ENCODE measurements around the gene SHC3. TPM values are rescaled to one million over a fixed set of nuclear protein-coding genes. Genes with fewer than 3 reads are reported as not detected.

The SHC3 gene
- total and polyA plus RNA-seq, 2 donors from 2014 or later, result 0.95 to 1.5 TPM

DNA sequence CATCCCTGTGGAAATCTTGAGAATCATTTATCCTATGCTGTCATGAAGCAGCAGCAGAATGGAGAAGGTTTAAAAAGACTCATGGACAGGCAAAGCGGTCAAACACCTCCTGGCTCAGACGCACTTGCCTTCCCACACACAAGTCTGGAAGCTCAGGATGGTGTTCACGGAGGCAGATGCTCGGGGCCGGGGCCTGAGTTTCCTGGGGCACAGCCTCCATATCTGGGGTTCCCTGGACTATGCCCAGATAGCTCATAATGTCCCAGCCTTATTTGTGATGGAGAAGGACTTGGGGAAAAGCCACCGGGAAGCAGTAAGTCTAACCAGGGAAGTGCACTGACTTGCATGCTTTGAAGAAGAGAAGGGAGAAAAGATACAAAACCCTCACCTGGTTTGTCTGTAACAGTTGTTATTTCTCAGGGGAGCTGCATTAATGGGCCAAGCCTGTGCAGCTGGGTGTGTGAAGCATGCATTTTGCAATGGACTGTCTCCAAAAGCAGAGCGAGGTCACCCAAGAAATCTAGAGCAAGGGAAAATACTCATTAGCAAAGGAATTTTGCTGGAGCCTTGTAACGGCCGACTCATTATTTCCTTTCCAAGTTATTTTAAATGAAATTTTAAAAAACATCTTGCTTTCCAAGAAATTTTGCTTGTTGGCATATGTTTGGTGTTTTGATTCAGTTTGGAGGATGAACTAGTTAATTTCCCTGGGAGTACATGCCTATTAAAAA, 184.0 kb downstream of the SHC3 start:
- Histone ChIP-seq H3K4me3 (ENCODE audit: low read length in 3 of 3) (peak overlapping the region; percentile 25 to 85 (median 73)), H3K36me3 (ENCODE audit: control insufficient read depth in 2 of 3, insufficient read depth in 3 of 3, low read length in 3 of 3) (peaks cover 0 to 2% (median 0%) of the 10 kb centered on the region in 3 donors), H3K27me3 (ENCODE audit: control insufficient read depth, insufficient read depth, low read length) (no peaks in the 10 kb centered on the region), H3K9ac (ENCODE audit: low read length in 3 of 3) (peak overlapping the region in 1 of 3 donors; percentile 38), H3K9me3 (ENCODE audit: control insufficient read depth in 2 of 3, insufficient read depth in 1 of 3, low read length in 3 of 3) (no peaks in the 10 kb centered on the region), H3K4me1 (ENCODE audit: control insufficient read depth in 2 of 3, insufficient read depth in 2 of 3, low read depth in 1 of 3, low read length in 3 of 3) (peaks cover 0 to 9% (median 7%) of the 10 kb centered on the region in 3 donors), H3K27ac (ENCODE audit: low read depth in 2 of 2, low read length in 2 of 2) (peak overlapping the region in 1 of 2 donors; percentile 16)
- FAIRE-seq (no peak), DNase-seq (peak in 2 of 5 donors; percentile 8 to 49)
- TF ChIP-seq, protein P1, sequence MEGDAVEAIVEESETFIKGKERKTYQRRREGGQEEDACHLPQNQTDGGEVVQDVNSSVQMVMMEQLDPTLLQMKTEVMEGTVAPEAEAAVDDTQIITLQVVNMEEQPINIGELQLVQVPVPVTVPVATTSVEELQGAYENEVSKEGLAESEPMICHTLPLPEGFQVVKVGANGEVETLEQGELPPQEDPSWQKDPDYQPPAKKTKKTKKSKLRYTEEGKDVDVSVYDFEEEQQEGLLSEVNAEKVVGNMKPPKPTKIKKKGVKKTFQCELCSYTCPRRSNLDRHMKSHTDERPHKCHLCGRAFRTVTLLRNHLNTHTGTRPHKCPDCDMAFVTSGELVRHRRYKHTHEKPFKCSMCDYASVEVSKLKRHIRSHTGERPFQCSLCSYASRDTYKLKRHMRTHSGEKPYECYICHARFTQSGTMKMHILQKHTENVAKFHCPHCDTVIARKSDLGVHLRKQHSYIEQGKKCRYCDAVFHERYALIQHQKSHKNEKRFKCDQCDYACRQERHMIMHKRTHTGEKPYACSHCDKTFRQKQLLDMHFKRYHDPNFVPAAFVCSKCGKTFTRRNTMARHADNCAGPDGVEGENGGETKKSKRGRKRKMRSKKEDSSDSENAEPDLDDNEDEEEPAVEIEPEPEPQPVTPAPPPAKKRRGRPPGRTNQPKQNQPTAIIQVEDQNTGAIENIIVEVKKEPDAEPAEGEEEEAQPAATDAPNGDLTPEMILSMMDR (IDR thresholded peaks at IDR 0.05; ENCODE audit: borderline replicate concordance, extremely low read depth, insufficient read depth), result no peak
- intact Hi-C loops (cut with DNase I), result no loop called here

DNA sequence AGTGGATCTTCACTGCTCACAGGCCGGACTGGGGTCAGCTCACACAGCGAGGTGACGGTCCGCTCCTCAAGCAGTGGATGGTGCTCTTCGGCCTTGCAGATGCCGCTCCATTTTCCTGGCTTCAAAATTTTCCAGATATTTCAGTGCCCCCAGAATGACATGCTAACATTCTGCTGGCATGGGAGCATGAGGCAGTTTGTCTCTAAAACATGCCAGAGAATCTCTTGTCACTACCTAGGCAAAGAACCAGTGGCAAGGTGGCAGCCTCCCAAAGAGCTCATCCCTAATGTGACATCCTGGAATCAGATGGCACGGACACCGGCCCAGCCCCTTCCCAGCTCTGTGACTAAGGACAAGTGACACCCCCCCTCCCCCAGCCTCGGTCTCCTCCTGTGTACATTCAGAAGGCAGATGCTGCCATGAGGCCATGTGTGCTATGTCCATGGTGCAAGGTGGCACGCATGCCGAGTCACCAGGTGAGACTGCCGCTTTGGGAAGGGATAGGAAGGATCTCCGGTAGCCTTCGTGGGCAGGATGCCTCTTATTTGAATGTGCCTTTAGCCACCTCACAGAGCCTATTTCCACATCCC, 184.7 kb downstream of the SHC3 start:
- DNase-seq (peak in 1 of 5 donors; percentile 7), FAIRE-seq (no peak)
- Histone ChIP-seq H3K9ac (ENCODE audit: low read length in 3 of 3) (peak overlapping the region in 2 of 3 donors; percentile 38 to 75), H3K36me3 (ENCODE audit: control insufficient read depth in 2 of 3, insufficient read depth in 3 of 3, low read length in 3 of 3) (peaks cover 0 to 2% (median 0%) of the 10 kb centered on the region in 3 donors), H3K4me3 (ENCODE audit: low read length in 3 of 3) (peak overlapping the region; percentile 25 to 85 (median 73)), H3K27ac (ENCODE audit: low read depth in 2 of 2, low read length in 2 of 2) (peak overlapping the region; percentile 16 to 35), H3K4me1 (ENCODE audit: control insufficient read depth in 2 of 3, insufficient read depth in 2 of 3, low read depth in 1 of 3, low read length in 3 of 3) (peaks cover 0 to 13% (median 7%) of the 10 kb centered on the region in 3 donors), H3K9me3 (ENCODE audit: control insufficient read depth in 2 of 3, insufficient read depth in 1 of 3, low read length in 3 of 3) (no peaks in the 10 kb centered on the region), H3K27me3 (ENCODE audit: control insufficient read depth, insufficient read depth, low read length) (no peaks in the 10 kb centered on the region)
- TF ChIP-seq, protein P1 (IDR thresholded peaks at IDR 0.05; ENCODE audit: borderline replicate concordance, extremely low read depth, insufficient read depth), result no peak
- intact Hi-C loops (cut with DNase I), result no loop called here

DNA sequence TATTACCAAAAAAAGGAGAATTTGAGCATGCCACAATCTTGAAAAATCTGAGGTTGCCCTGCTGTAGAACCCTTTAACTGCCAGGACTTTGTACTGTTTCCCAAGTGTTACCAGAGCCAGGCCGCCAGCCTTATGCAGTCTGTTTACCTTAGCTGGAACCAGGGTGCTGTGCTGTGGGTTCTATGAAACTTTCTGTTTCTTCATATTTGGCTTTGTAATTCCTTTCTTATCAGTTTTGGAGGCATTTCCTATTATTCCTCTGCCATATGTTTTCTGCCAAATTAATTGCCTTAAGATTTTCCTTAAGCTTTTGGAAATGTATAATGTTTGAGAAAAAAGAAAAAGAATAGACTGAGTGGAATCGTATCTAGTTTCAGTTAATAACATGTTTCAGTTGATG, 185.3 kb downstream of the SHC3 start:
- intact Hi-C loops (cut with DNase I), result no loop called here
- Histone ChIP-seq H3K36me3 (ENCODE audit: control insufficient read depth in 2 of 3, insufficient read depth in 3 of 3, low read length in 3 of 3) (peaks cover 0 to 2% (median 0%) of the 10 kb centered on the region in 3 donors), H3K27me3 (ENCODE audit: control insufficient read depth, insufficient read depth, low read length) (no peaks in the 10 kb centered on the region), H3K27ac (ENCODE audit: low read depth in 2 of 2, low read length in 2 of 2) (peak overlapping the region; percentile 35 to 47), H3K4me3 (ENCODE audit: low read length in 3 of 3) (peak overlapping the region; percentile 73 to 85 (median 82)), H3K9ac (ENCODE audit: low read length in 3 of 3) (peak overlapping the region; percentile 38 to 75 (median 44)), H3K4me1 (ENCODE audit: control insufficient read depth in 2 of 3, insufficient read depth in 2 of 3, low read depth in 1 of 3, low read length in 3 of 3) (peaks cover 0 to 13% (median 7%) of the 10 kb centered on the region in 3 donors), H3K9me3 (ENCODE audit: control insufficient read depth in 2 of 3, insufficient read depth in 1 of 3, low read length in 3 of 3) (no peaks in the 10 kb centered on the region)
- DNase-seq, result peak in 2 of 5 donors; percentile 2 to 29
- no peak for FAIRE-seq
- TF ChIP-seq, protein P1 (IDR thresholded peaks at IDR 0.05; ENCODE audit: borderline replicate concordance, extremely low read depth, insufficient read depth), result no peak

Measured in kidney (tissue), 14 donors.